ENCODE data around the gene IPCEF1.

Gene IPCEF1

DNA sequence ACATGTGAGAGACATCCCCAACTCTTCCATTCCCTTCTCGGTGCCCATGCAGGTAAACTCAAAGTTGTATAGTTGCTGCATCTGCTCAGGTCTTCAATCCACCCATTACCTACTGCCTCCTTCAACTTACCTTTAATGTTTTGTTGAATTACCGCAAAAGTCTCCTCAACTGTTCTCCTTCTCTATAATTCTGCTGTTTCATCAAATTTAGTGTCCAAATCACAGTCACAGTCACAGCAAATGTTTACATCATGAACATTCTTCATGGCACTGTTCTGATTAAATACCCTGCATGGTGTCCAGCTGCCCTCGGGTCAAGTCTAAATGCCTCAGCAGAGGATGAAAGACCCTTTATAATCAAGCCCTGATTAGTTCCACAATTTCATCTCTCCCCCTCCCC lies 130.1 kb downstream of the IPCEF1 start:
- TF ChIP-seq ZFX (IDR thresholded peaks at IDR 0.05), result no peak
- TF ChIP-seq, protein P1, sequence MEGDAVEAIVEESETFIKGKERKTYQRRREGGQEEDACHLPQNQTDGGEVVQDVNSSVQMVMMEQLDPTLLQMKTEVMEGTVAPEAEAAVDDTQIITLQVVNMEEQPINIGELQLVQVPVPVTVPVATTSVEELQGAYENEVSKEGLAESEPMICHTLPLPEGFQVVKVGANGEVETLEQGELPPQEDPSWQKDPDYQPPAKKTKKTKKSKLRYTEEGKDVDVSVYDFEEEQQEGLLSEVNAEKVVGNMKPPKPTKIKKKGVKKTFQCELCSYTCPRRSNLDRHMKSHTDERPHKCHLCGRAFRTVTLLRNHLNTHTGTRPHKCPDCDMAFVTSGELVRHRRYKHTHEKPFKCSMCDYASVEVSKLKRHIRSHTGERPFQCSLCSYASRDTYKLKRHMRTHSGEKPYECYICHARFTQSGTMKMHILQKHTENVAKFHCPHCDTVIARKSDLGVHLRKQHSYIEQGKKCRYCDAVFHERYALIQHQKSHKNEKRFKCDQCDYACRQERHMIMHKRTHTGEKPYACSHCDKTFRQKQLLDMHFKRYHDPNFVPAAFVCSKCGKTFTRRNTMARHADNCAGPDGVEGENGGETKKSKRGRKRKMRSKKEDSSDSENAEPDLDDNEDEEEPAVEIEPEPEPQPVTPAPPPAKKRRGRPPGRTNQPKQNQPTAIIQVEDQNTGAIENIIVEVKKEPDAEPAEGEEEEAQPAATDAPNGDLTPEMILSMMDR (conservative IDR thresholded peaks at IDR 0.05), result no peak

GRCh38 chr6:154223296-154223695 lies 133.3 kb downstream of the IPCEF1 start:
- no peak overlapping the region for H3K27ac ChIP-seq
- TF ChIP-seq, protein P1 (conservative IDR thresholded peaks at IDR 0.05), result no peak
- TF ChIP-seq ZFX (IDR thresholded peaks at IDR 0.05), result no peak

More for the DNA sequence above, 130.1 kb downstream of the IPCEF1 start:
- no peak overlapping the region for H3K27ac ChIP-seq

GRCh38 chr6:154222716-154223115 lies 133.9 kb downstream of the IPCEF1 start:
- no peak overlapping the region for H3K27ac ChIP-seq
- no peak for TF ChIP-seq ZFX (IDR thresholded peaks at IDR 0.05)
- TF ChIP-seq, protein P1 (conservative IDR thresholded peaks at IDR 0.05), result no peak

- TF ChIP-seq ZFX (IDR thresholded peaks at IDR 0.05), result no peak
- TF ChIP-seq, protein P1 (conservative IDR thresholded peaks at IDR 0.05), result no peak
Measured at GRCh38 chr6:154219250-154219649, 137.4 kb downstream of the IPCEF1 start.

DNA sequence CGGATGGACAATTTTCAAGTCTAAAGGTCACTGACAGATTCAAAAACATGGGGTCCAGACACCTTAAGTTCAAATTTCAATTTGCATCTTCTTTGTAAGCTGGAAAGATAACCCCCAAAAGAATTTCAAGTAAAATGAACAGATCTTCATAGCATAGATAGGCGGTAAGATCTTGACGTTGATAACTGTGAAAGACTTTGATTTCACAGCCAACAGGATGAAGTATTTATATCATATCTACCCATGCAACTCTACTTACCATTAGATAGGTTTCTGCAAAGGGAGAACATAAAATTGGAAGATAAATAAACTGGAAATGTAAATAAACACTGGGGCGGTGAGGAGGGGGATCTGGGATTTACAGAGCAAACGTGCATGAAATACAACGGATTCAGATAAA lies 137.8 kb downstream of the IPCEF1 start:
- no peak overlapping the region for H3K27ac ChIP-seq

More at GRCh38 chr6:154219250-154219649, 137.4 kb downstream of the IPCEF1 start:
- no peak overlapping the region for H3K27ac ChIP-seq

GRCh38 chr6:154218301-154218700 lies 138.3 kb downstream of the IPCEF1 start:
- TF ChIP-seq, protein P1 (conservative IDR thresholded peaks at IDR 0.05), result no peak
- no peak for TF ChIP-seq ZFX (IDR thresholded peaks at IDR 0.05)

More for the DNA sequence above, 137.8 kb downstream of the IPCEF1 start:
- TF ChIP-seq, protein P1 (conservative IDR thresholded peaks at IDR 0.05), result no peak
- no peak for TF ChIP-seq ZFX (IDR thresholded peaks at IDR 0.05)

GRCh38 chr6:154213782-154214181 lies 142.8 kb downstream of the IPCEF1 start:
- TF ChIP-seq, protein P1 (conservative IDR thresholded peaks at IDR 0.05), result no peak
- no peak for TF ChIP-seq ZFX (IDR thresholded peaks at IDR 0.05)
- H3K27ac ChIP-seq, result no peak overlapping the region

More at GRCh38 chr6:154218301-154218700, 138.3 kb downstream of the IPCEF1 start:
- no peak overlapping the region for H3K27ac ChIP-seq
